AG04450 (cell line): ENCODE results near the gene HNF1A. TPM values are rescaled to one million over a fixed set of nuclear protein-coding genes. Genes with fewer than 3 reads are reported as not detected.

ENCODE experiments used
- CTCF ChIA-PET: fragments of 300-600, 350-600 bp; formaldehyde crosslinking; extraction: SDS; loops from one replicate; lab custom pipeline; 2022; ENCODE audit warnings: antibody characterized with exemption, inconsistent platforms; lab: Charles Lee
- POLR2A ChIA-PET: fragments of 350-600 bp; formaldehyde crosslinking; extraction: SDS; loops from one replicate; lab custom pipeline; 2021; ENCODE audit warnings: antibody characterized with exemption, inconsistent platforms; lab: Yijun Ruan, JAX
- DNase-seq: peaks from one replicate; pipeline ENCODE4 v3.0.0-alpha.2; 2011; ENCODE audit warnings: low read depth, low spot score
- H3K27ac ChIP-seq: one replicate; pipeline ENCODE4 v1.5.1; 2012; ENCODE audit warnings: low read depth, low read length, control low read depth
- H3K27me3 ChIP-seq: one replicate; pipeline ENCODE4 v1.6.0; 2012; ENCODE audit warnings: low read length; ENCODE audit not compliant: control insufficient read depth, insufficient read depth
- H3K4me3 ChIP-seq: 2 replicates; pipeline ENCODE4 v1.5.1; 2011; ENCODE audit warnings: mild to moderate bottlenecking, low read depth, low read length, control low read depth
- H3K9me3 ChIP-seq: 2 replicates; pipeline ENCODE4 v1.5.1; 2012; ENCODE audit warnings: low read length; ENCODE audit not compliant: control insufficient read depth, insufficient read depth
- CTCF ChIP-seq: IDR thresholded peaks from 2 replicates; pipeline ENCODE4 v1.5.1; 2011; ENCODE audit warnings: low read depth, low read length, control low read depth, inconsistent platforms
- polyA plus RNA-seq: library from polyadenylated mRNA; depleted of rRNA; stranded (reverse); fragments of >200 nt; gene quantifications from 2 replicates; pipeline ENCODE4 v1.2.3, GENCODE V29; 2011

Gene HNF1A
- polyA plus RNA-seq, 1 experiment = not detected

GRCh38 chr12:120940006-120940405 lies 38.3 kb upstream of the HNF1A start:
- peaks cover 3% of the 10 kb centered on the region for H3K27me3 ChIP-seq
- DNase-seq = no peak
- ChIA-PET CTCF (interaction anchor here (0.9 to 2.3 kb wide), 3 partner anchors 32 to 357 kb away, joined by 3 to 8 read pairs (median 5); no protein-coding TSS in a partner anchor), POLR2A (no interaction called here)
- H3K27ac ChIP-seq = no peak overlapping the region
- TF ChIP-seq CTCF = no peak
- H3K4me3 ChIP-seq = no peak overlapping the region
- H3K9me3 ChIP-seq = no peaks in the 10 kb centered on the region

GRCh38 chr12:120940799-120941198 lies 37.5 kb upstream of the HNF1A start:
- TF ChIP-seq CTCF = no peak
- Histone ChIP-seq H3K27me3 (peaks cover 3% of the 10 kb centered on the region), H3K4me3 (no peak overlapping the region), H3K27ac (no peak overlapping the region), H3K9me3 (no peaks in the 10 kb centered on the region)
- DNase-seq = no peak
- CTCF ChIA-PET = no interaction called here
- POLR2A ChIA-PET = interaction anchor here (0.6 kb wide), 1 partner anchor 28 kb away, joined by 6 read pairs; no protein-coding TSS in a partner anchor

GRCh38 chr12:120941412-120941811 lies 36.9 kb upstream of the HNF1A start:
- no peaks in the 10 kb centered on the region for H3K9me3 ChIP-seq
- H3K27me3 ChIP-seq = peaks cover 3% of the 10 kb centered on the region
- POLR2A ChIA-PET = interaction anchor here (0.6 kb wide), 1 partner anchor 35 kb away, joined by 3 read pairs; no protein-coding TSS in a partner anchor
- CTCF ChIA-PET = no interaction called here
- no peak for DNase-seq
- H3K27ac ChIP-seq = no peak overlapping the region
- TF ChIP-seq CTCF = no peak
- H3K4me3 ChIP-seq = no peak overlapping the region

GRCh38 chr12:120941846-120942405 lies 36.4 kb upstream of the HNF1A start:
- CTCF ChIA-PET = no interaction called here
- DNase-seq = no peak
- Histone ChIP-seq H3K4me3 (no peak overlapping the region), H3K27ac (no peak overlapping the region), H3K27me3 (peaks cover 3% of the 10 kb centered on the region), H3K9me3 (no peaks in the 10 kb centered on the region)
- no peak for TF ChIP-seq CTCF
- POLR2A ChIA-PET = interaction anchor here (0.6 kb wide), 1 partner anchor 36 kb away, joined by 3 read pairs; no protein-coding TSS in a partner anchor

- H3K27me3 ChIP-seq = no peaks in the 10 kb centered on the region
Observed at GRCh38 chr12:120943482-120943881, 34.9 kb upstream of the HNF1A start.

More at GRCh38 chr12:120943482-120943881, 34.9 kb upstream of the HNF1A start:
- H3K4me3 ChIP-seq = no peak overlapping the region
- H3K9me3 ChIP-seq = no peaks in the 10 kb centered on the region
- TF ChIP-seq CTCF = no peak
- no peak overlapping the region for H3K27ac ChIP-seq
- no peak for DNase-seq
- POLR2A ChIA-PET = no interaction called here
- CTCF ChIA-PET = interaction anchor here (0.7 to 1.0 kb wide), 9 partner anchors 11 to 296 kb away, joined by 3 to 8 read pairs (median 4); no protein-coding TSS in a partner anchor
